ENCODE data around the gene SCYGR5. TPM values are rescaled to one million over a fixed set of nuclear protein-coding genes. Genes with fewer than 3 reads are reported as not detected.

SCYGR5 gene
- total RNA-seq, 4 donors from 2014 or later = not detected

DNA sequence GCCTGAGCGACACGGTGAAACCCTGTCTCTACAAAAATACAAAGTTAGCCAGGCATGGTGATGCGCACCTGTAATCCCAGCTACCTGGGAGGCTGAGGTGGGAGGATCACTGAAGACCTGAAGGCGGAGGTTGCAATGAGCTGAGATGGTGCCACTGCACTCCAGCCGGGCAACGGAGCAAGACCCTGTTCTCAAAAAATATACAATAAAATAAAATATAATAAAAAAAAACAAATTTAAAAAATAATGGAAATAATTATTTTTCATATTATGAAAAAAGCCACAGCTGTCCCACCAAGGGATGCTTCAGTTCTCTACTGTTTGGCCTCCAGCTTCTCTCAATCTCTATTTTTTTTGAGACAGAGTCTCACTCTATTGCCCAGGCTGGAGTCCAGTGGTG is 40.8 kb downstream of the SCYGR5 start:
- H3K4me1 ChIP-seq = peaks cover 0 to 15% (median 6%) of the 10 kb centered on the region in 3 donors
- no peak overlapping the region for H3K4me3 ChIP-seq
- WGBS, 2 donors = 78 to 94% methylated on average over 6 of the region's 6 CpGs
- no peak for DNase-seq
- peaks cover 0 to 4% (median 0%) of the 10 kb centered on the region in 4 donors for H3K27me3 ChIP-seq
- H3K36me3 ChIP-seq = no peaks in the 10 kb centered on the region
- TF ChIP-seq, protein P1, sequence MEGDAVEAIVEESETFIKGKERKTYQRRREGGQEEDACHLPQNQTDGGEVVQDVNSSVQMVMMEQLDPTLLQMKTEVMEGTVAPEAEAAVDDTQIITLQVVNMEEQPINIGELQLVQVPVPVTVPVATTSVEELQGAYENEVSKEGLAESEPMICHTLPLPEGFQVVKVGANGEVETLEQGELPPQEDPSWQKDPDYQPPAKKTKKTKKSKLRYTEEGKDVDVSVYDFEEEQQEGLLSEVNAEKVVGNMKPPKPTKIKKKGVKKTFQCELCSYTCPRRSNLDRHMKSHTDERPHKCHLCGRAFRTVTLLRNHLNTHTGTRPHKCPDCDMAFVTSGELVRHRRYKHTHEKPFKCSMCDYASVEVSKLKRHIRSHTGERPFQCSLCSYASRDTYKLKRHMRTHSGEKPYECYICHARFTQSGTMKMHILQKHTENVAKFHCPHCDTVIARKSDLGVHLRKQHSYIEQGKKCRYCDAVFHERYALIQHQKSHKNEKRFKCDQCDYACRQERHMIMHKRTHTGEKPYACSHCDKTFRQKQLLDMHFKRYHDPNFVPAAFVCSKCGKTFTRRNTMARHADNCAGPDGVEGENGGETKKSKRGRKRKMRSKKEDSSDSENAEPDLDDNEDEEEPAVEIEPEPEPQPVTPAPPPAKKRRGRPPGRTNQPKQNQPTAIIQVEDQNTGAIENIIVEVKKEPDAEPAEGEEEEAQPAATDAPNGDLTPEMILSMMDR (IDR thresholded peaks at IDR 0.05) = no peak
- TF ChIP-seq POLR2A (IDR thresholded peaks at IDR 0.05) = no peak
- no peaks in the 10 kb centered on the region for H3K9me3 ChIP-seq
- intact Hi-C loops (cut with DNase I) = no loop called here
- no peak overlapping the region for H3K27ac ChIP-seq

DNA sequence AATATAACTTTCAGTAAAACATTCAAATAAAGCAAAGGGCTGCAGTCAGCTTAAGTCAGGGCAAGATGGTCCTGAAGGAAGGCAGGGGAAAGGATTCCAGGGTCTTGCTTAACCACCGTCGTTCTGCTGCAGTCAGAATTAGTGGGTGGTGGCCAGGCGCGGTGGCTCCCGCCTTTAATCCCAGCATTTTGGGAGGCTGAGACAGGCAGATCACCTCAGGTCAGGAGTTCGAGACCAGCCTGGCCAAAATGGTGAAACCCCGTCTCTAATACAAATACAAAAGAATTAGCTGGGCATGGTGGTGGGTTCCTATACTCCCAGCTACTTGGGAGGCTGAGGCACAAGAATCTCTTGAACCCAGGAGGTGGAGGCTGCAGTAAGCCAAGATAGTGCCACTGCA is 44.4 kb downstream of the SCYGR5 start:
- WGBS, 2 donors = 82 to 89% methylated on average over 6 to 7 of the region's 7 CpGs
- no peak for DNase-seq
- intact Hi-C loops (cut with DNase I) = no loop called here
- TF ChIP-seq, protein P1 (IDR thresholded peaks at IDR 0.05) = no peak
- TF ChIP-seq POLR2A (IDR thresholded peaks at IDR 0.05) = no peak
- H3K27me3 ChIP-seq = peaks cover 0 to 4% (median 0%) of the 10 kb centered on the region in 4 donors
- no peak overlapping the region for H3K27ac ChIP-seq
- no peak overlapping the region for H3K4me3 ChIP-seq
- H3K4me1 ChIP-seq = no peaks in the 10 kb centered on the region
- no peaks in the 10 kb centered on the region for H3K9me3 ChIP-seq
- H3K36me3 ChIP-seq = no peaks in the 10 kb centered on the region

DNA sequence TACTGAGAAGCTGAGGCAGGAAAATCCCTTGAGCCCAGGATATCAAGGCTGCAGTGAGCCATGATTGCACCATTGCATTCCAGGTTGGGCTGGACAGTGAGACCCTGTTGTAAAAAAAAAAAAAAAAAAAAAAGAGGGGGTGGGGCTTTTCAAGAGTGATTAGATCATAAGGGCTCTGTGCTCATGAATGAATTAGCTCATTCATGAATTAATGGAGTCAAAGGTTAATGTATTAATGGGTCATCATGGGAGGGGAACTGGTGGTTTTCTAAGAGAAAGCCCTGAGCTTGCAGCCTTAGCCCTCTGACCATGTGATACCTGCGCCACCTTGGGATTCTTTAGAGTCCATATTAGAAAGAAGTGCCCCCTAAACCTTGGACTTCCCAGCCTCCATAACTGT is 46.7 kb downstream of the SCYGR5 start:
- TF ChIP-seq POLR2A (IDR thresholded peaks at IDR 0.05) = no peak
- TF ChIP-seq, protein P1 (IDR thresholded peaks at IDR 0.05) = no peak
- intact Hi-C loops (cut with DNase I) = no loop called here
- Histone ChIP-seq H3K9me3 (no peaks in the 10 kb centered on the region), H3K36me3 (no peaks in the 10 kb centered on the region), H3K27ac (no peak overlapping the region), H3K4me3 (no peak overlapping the region), H3K4me1 (peaks cover 8 to 13% (median 8%) of the 10 kb centered on the region in 3 donors), H3K27me3 (peaks cover 0 to 9% (median 0%) of the 10 kb centered on the region in 4 donors)
- DNase-seq = no peak
- 100% methylated on average over 1 of the region's 1 CpG for WGBS, 2 donors

DNA sequence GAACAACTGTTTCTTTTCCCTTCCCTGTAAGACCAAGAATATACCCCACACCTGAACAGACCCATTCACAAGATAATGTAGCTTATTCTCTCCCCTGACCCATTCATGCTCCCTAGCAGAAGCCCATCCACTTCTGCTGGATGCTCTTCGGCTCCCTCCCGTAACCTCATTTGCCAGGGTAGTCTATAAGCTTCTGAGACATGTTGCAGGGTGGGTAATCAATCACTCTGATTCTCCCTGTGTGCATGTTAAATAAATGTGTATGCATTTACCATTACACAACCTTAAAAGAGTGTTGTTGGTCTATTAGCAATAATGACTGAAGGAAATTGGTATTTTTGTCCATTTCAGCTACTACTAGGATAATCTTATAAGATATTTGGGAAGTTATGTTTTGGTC is 49.9 kb downstream of the SCYGR5 start:
- H3K36me3 ChIP-seq = no peaks in the 10 kb centered on the region
- H3K4me3 ChIP-seq = no peak overlapping the region
- intact Hi-C loops (cut with DNase I) = no loop called here
- TF ChIP-seq POLR2A (IDR thresholded peaks at IDR 0.05) = no peak
- TF ChIP-seq, protein P1 (IDR thresholded peaks at IDR 0.05) = no peak
- H3K4me1 ChIP-seq = peaks cover 8 to 20% (median 12%) of the 10 kb centered on the region in 3 donors
- H3K27ac ChIP-seq = no peak overlapping the region
- DNase-seq = no peak
- H3K9me3 ChIP-seq = no peaks in the 10 kb centered on the region
- H3K27me3 ChIP-seq = peaks cover 0 to 5% (median 0%) of the 10 kb centered on the region in 4 donors
- 96 to 100% methylated on average over 2 of the region's 2 CpGs for WGBS, 2 donors

Other genes with a start within 250 kb of the SCYGR5 start
- 10 to 100 TPM; 31.3 to 78.4 (median 66.6) TPM for gene AGFG1, start 194.6 kb upstream of the SCYGR5 start, total RNA-seq
- gene SCYGR2, start 67.9 kb upstream of the SCYGR5 start, total RNA-seq = not detected
- gene SCYGR3, start 52.0 kb upstream of the SCYGR5 start, total RNA-seq = not detected
- gene SCYGR4, start 49.3 kb upstream of the SCYGR5 start, total RNA-seq = not detected
- gene SLC19A3, start 51.2 kb downstream of the SCYGR5 start, total RNA-seq = 1 to 10 TPM in 1 of 4 donors, under 1 TPM in 3; 0.42 to 1.1 (median 0.56) TPM
- gene SCYGR6, start 58.0 kb downstream of the SCYGR5 start, total RNA-seq = not detected
- not detected for gene SCYGR7, start 61.5 kb downstream of the SCYGR5 start, total RNA-seq
- gene SCYGR8, start 79.1 kb downstream of the SCYGR5 start, total RNA-seq = not detected
- 10 to 100 TPM in 2 of 4 donors, 1 to 10 TPM in 2; 1.9 to 57.2 (median 8.5) TPM for gene CCL20, start 147.0 kb downstream of the SCYGR5 start, total RNA-seq
- 1 to 10 TPM in 1 of 4 donors, not detected in 3; 1.4 TPM for gene DAW1, start 204.8 kb downstream of the SCYGR5 start, total RNA-seq